ENCODE data around the gene TMC3.

GRCh38 chr15:81346611-81347010 lies 27.4 kb downstream of the TMC3 start:
- TF ChIP-seq, protein P1, sequence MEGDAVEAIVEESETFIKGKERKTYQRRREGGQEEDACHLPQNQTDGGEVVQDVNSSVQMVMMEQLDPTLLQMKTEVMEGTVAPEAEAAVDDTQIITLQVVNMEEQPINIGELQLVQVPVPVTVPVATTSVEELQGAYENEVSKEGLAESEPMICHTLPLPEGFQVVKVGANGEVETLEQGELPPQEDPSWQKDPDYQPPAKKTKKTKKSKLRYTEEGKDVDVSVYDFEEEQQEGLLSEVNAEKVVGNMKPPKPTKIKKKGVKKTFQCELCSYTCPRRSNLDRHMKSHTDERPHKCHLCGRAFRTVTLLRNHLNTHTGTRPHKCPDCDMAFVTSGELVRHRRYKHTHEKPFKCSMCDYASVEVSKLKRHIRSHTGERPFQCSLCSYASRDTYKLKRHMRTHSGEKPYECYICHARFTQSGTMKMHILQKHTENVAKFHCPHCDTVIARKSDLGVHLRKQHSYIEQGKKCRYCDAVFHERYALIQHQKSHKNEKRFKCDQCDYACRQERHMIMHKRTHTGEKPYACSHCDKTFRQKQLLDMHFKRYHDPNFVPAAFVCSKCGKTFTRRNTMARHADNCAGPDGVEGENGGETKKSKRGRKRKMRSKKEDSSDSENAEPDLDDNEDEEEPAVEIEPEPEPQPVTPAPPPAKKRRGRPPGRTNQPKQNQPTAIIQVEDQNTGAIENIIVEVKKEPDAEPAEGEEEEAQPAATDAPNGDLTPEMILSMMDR (conservative IDR thresholded peaks at IDR 0.05; ENCODE audit: low read length): no peak
- TF ChIP-seq EZH2phosphoT487 (IDR thresholded peaks at IDR 0.05; ENCODE audit: borderline replicate concordance, low read depth, low read length): no peak
